Nephron (organoid): ENCODE data around the gene FAM184B.
"Not testable (repeated sequence)": the region's sequence is repeated elsewhere in the genome, so short reads cannot be mapped to it uniquely, and the experiment has no call there.

Source experiments
- H3K27ac Mint-ChIP-seq, 3 experiments: 2 replicates each; pipeline ENCODE4 v1.8.0; 2020; ENCODE audit warnings: mixed read lengths in 3 of 3, mild to moderate bottlenecking in 2 of 3, moderate library complexity in 1 of 3
- H3K27me3 Mint-ChIP-seq: 2 replicates; pipeline ENCODE4 v1.8.0; 2021; ENCODE audit warnings: low read depth, mild to moderate bottlenecking, moderate library complexity, mixed read lengths
- H3K36me3 Mint-ChIP-seq: 2 replicates; pipeline ENCODE4 v1.8.0; 2020; ENCODE audit warnings: low read depth, mixed read lengths
- H3K4me1 Mint-ChIP-seq: 2 replicates; pipeline ENCODE4 v1.8.0; 2020; ENCODE audit warnings: mixed read lengths
- H3K4me3 Mint-ChIP-seq, 3 experiments: 2 replicates each; pipeline ENCODE4 v1.8.0; 2020; ENCODE audit warnings: mild to moderate bottlenecking in 3 of 3, mixed read lengths in 3 of 3, moderate library complexity in 2 of 3
- H3K9me3 Mint-ChIP-seq: 2 replicates; pipeline ENCODE4 v1.8.0; 2020; ENCODE audit warnings: mixed read lengths
- CTCF ChIP-seq, 3 experiments: fragments of 200-600 bp; sonication (generic); IDR thresholded peaks; one replicate each; pipeline ENCODE4 v1.5.0; 2021; ENCODE audit warnings: antibody characterized with exemption in 3 of 3; ENCODE audit not compliant: unreplicated experiment in 3 of 3

Gene FAM184B

GRCh38 chr4:17688011-17688441 is 93.4 kb downstream of the FAM184B start:
- H3K9me3 Mint-ChIP-seq = no peaks in the 10 kb centered on the region
- TF ChIP-seq CTCF (IDR thresholded peaks at IDR 0.05; ENCODE audit: unreplicated experiment in 3 of 3) = no peak
- H3K4me3 Mint-ChIP-seq = no peak overlapping the region
- H3K27me3 Mint-ChIP-seq = no peaks in the 10 kb centered on the region
- H3K36me3 Mint-ChIP-seq = no peaks in the 10 kb centered on the region
- H3K27ac Mint-ChIP-seq = no peak overlapping the region
- peaks cover 5% of the 10 kb centered on the region for H3K4me1 Mint-ChIP-seq

GRCh38 chr4:17687237-17687857 is 94.1 kb downstream of the FAM184B start:
- TF ChIP-seq CTCF (IDR thresholded peaks at IDR 0.05; ENCODE audit: unreplicated experiment in 3 of 3) = no peak
- H3K27me3 Mint-ChIP-seq = no peaks in the 10 kb centered on the region
- H3K36me3 Mint-ChIP-seq = no peaks in the 10 kb centered on the region
- H3K9me3 Mint-ChIP-seq = no peaks in the 10 kb centered on the region
- H3K27ac Mint-ChIP-seq = peak overlapping the region in 1 of 3 experiments; percentile 48
- H3K4me3 Mint-ChIP-seq = no peak overlapping the region
- H3K4me1 Mint-ChIP-seq = peaks cover 5% of the 10 kb centered on the region

- H3K4me3 Mint-ChIP-seq, H3K27ac Mint-ChIP-seq, H3K9me3 Mint-ChIP-seq, H3K4me1 Mint-ChIP-seq, H3K36me3 Mint-ChIP-seq, H3K27me3 Mint-ChIP-seq: not testable (repeated sequence)
These were observed 96.8 kb downstream of the FAM184B start for GRCh38 chr4:17684648-17685047.

- no peak overlapping the region for H3K27ac Mint-ChIP-seq
- peaks cover under 1% of the 10 kb centered on the region for H3K4me1 Mint-ChIP-seq
- H3K9me3 Mint-ChIP-seq = peaks cover 14% of the 10 kb centered on the region
- no peaks in the 10 kb centered on the region for H3K36me3 Mint-ChIP-seq
- peaks cover 6% of the 10 kb centered on the region for H3K27me3 Mint-ChIP-seq
- TF ChIP-seq CTCF (IDR thresholded peaks at IDR 0.05; ENCODE audit: unreplicated experiment in 3 of 3) = no peak
- H3K4me3 Mint-ChIP-seq = no peak overlapping the region
These were observed 99.2 kb downstream of the FAM184B start for GRCh38 chr4:17682222-17682566.

- no peak for TF ChIP-seq CTCF (IDR thresholded peaks at IDR 0.05; ENCODE audit: unreplicated experiment in 3 of 3)
- Mint-ChIP-seq H3K27me3 (peaks cover 6% of the 10 kb centered on the region), H3K9me3 (peaks cover 15% of the 10 kb centered on the region), H3K4me3 (no peak overlapping the region), H3K27ac (no peak overlapping the region), H3K4me1 (no peaks in the 10 kb centered on the region), H3K36me3 (no peaks in the 10 kb centered on the region)
These were observed 99.9 kb downstream of the FAM184B start for GRCh38 chr4:17681281-17682221.

- no peak overlapping the region for H3K4me3 Mint-ChIP-seq
- H3K9me3 Mint-ChIP-seq = peaks cover 15% of the 10 kb centered on the region
- no peak overlapping the region for H3K27ac Mint-ChIP-seq
- H3K36me3 Mint-ChIP-seq = no peaks in the 10 kb centered on the region
- peaks cover 6% of the 10 kb centered on the region for H3K27me3 Mint-ChIP-seq
- no peaks in the 10 kb centered on the region for H3K4me1 Mint-ChIP-seq
- no peak for TF ChIP-seq CTCF (IDR thresholded peaks at IDR 0.05; ENCODE audit: unreplicated experiment in 3 of 3)
These were observed 100.7 kb downstream of the FAM184B start for GRCh38 chr4:17680559-17681280.
